Astrocyte (in vitro differentiated cells and primary cell): ENCODE data around the gene STAC2.

Source experiments
- CTCF ChIP-seq: IDR thresholded peaks from 2 replicates; pipeline ENCODE4 v1.5.1; 2011; ENCODE audit warnings: low read depth, mild to moderate bottlenecking, inconsistent platforms, low read length, moderate library complexity; ENCODE audit not compliant: insufficient read depth
- EZH2 ChIP-seq: IDR thresholded peaks from 2 replicates; pipeline ENCODE4 v1.6.1; 2012; ENCODE audit warnings: mild to moderate bottlenecking, low read length, inconsistent platforms; ENCODE audit not compliant: insufficient read depth

GRCh38 chr17:39209317-39210092 lies 16.2 kb downstream of the STAC2 start:
- TF ChIP-seq CTCF (no peak), EZH2 (no peak)
